Thyroid gland (tissue), 4 donors: ENCODE results near the gene NDE1.

Experiments
- POLR2A ChIP-seq, 2 donors: fragments of 450-650 bp; IDR thresholded peaks; one replicate each; pipeline ENCODE4 v1.6.1; 2017; ENCODE audit warnings: antibody characterized with exemption in 2 of 2, mild to moderate bottlenecking in 2 of 2, moderate library complexity in 1 of 2
- TF ChIP-seq, protein P1 (sequence below), 6 experiments: fragments of 200-600 bp in 3 of 6; fragments of 450-650 bp in 3 of 6; sonication (generic) in 3 of 6; IDR thresholded peaks; one replicate each; pipeline ENCODE4 v1.5.1; 2016 to 2019; ENCODE audit warnings: antibody characterized with exemption in 6 of 6, mild to moderate bottlenecking in 2 of 6, inconsistent platforms in 1 of 6, moderate library complexity in 1 of 6

DNA sequence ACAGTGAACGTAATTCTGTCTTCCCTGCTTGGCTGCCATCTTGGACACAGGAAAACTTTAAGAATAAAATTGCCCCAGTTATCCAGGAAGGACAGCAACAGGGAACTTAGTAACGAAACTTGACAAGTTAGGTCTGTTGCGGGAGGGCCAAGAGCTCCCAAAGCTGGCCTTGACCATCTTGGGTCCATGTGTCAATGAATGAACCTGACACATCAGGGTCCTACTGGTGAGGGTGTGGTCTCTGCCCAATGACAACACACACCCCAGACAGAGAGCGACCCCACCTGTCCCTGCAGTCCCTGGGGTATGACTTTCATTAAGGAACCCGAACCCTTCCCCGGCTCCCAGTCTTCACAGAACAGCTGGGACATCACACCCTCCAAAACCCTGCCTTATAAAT lies 96.3 kb downstream of the NDE1 start:
- TF ChIP-seq, protein P1, sequence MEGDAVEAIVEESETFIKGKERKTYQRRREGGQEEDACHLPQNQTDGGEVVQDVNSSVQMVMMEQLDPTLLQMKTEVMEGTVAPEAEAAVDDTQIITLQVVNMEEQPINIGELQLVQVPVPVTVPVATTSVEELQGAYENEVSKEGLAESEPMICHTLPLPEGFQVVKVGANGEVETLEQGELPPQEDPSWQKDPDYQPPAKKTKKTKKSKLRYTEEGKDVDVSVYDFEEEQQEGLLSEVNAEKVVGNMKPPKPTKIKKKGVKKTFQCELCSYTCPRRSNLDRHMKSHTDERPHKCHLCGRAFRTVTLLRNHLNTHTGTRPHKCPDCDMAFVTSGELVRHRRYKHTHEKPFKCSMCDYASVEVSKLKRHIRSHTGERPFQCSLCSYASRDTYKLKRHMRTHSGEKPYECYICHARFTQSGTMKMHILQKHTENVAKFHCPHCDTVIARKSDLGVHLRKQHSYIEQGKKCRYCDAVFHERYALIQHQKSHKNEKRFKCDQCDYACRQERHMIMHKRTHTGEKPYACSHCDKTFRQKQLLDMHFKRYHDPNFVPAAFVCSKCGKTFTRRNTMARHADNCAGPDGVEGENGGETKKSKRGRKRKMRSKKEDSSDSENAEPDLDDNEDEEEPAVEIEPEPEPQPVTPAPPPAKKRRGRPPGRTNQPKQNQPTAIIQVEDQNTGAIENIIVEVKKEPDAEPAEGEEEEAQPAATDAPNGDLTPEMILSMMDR (IDR thresholded peaks at IDR 0.05), result no peak
- TF ChIP-seq POLR2A (IDR thresholded peaks at IDR 0.05), result no peak
